Dermis lymphatic vessel endothelial cell (primary cell): ENCODE results near the gene SON. TPM values are rescaled to one million over a fixed set of nuclear protein-coding genes. Genes with fewer than 3 reads are reported as not detected.

Experiments
- total RNA-seq: library from RNA; depleted of rRNA; stranded (reverse); fragments of >200 nt; gene quantifications from 2 replicates; pipeline ENCODE4 v1.2.1, GENCODE V29; 2014

The SON gene
- 121 and 150 TPM in 2 replicates for total RNA-seq

GRCh38 chr21:33542640-33543504, at the start of gene SON:
TSS of gene SON (plus strand) at chr21:33543038. CDS start at chr21:33543093, 55 bp downstream.

GRCh38 chr21:33541756-33542639, 840 bp upstream of the SON start, which contains the start of gene GART:
TSS of gene GART (minus strand) at chr21:33542117. CDS start at chr21:33539315, 2,802 bp downstream.

GRCh38 chr21:33588485-33589335, 45.9 kb downstream of the SON start, which contains the start of gene DONSON:
TSS of gene DONSON (minus strand) at chr21:33588684. CDS start at chr21:33588641, 43 bp downstream.

Other genes starting within 250 kb of the SON start
- 19.6 and 21.7 TPM in 2 replicates for gene IFNAR1, start 218.1 kb upstream of the SON start, total RNA-seq
- 44.1 and 47.6 TPM in 2 replicates for gene IFNGR2, start 139.6 kb upstream of the SON start, total RNA-seq
- 26.5 and 27.4 TPM in 2 replicates for gene TMEM50B, start 63.1 kb upstream of the SON start, total RNA-seq
- gene DNAJC28, start 51.3 kb upstream of the SON start, total RNA-seq = 1.6 and 1.8 TPM in 2 replicates
- 53.3 and 81.5 TPM in 2 replicates for gene GART, start 921 bp upstream of the SON start, total RNA-seq
- 6.4 and 6.9 TPM in 2 replicates for gene DONSON, start 45.6 kb downstream of the SON start, total RNA-seq
- 26.4 and 28.5 TPM in 2 replicates for gene CRYZL1, start 98.7 kb downstream of the SON start, total RNA-seq
- gene ITSN1, start 99.5 kb downstream of the SON start, total RNA-seq = 47.7 and 48.9 TPM in 2 replicates